HepG2 (cell line): ENCODE data around the gene RNASE12. TPM values are rescaled to one million over a fixed set of nuclear protein-coding genes. Genes with fewer than 3 reads are reported as not detected.

Experiments used
- ADNP ChIP-seq: sonication (generic); formaldehyde crosslinking; IDR thresholded peaks from 2 replicates; pipeline ENCODE4 v1.4.0; 2020; ENCODE audit warnings: missing genetic modification reagents
- ARNTL ChIP-seq: sonication (generic); formaldehyde crosslinking; IDR thresholded peaks from 2 replicates; pipeline ENCODE4 v1.4.0; 2020; ENCODE audit warnings: mild to moderate bottlenecking, missing genetic modification reagents
- CBX2 ChIP-seq, 2 experiments: fragments of 200-600 bp in 1 of 2; sonication (generic); formaldehyde crosslinking in 1 of 2; IDR thresholded peaks; 2 replicates each; pipeline versions ENCODE4 v1.7.0 to v1.8.1; 2018 to 2022; ENCODE audit warnings: low read depth in 2 of 2, low read length in 1 of 2, mild to moderate bottlenecking in 1 of 2, missing genetic modification reagents in 1 of 2
- EP300 ChIP-seq, 3 experiments: sonication (generic) in 1 of 3; formaldehyde crosslinking in 1 of 3; IDR thresholded peaks; 2 replicates each; pipeline versions ENCODE4 v1.5.1 to v1.6.1; 2011 to 2020; ENCODE audit warnings: low read depth in 2 of 3, low read length in 2 of 3, borderline replicate concordance in 1 of 3, improper control_type of control experiment in 1 of 3, mild to moderate bottlenecking in 1 of 3, missing genetic modification reagents in 1 of 3, moderate library complexity in 1 of 3
- GABPA ChIP-seq, 2 experiments: IDR thresholded peaks; 2 replicates each; pipeline ENCODE4 v1.6.1; 2011 to 2016; ENCODE audit warnings: low read depth in 2 of 2, low read length in 1 of 2, missing biosample characterization in 1 of 2, missing genetic modification characterization in 1 of 2
- GATAD1 ChIP-seq: IDR thresholded peaks from 2 replicates; pipeline ENCODE4 v1.6.1; 2016; ENCODE audit warnings: missing genetic modification reagents, missing compliant biosample characterization
- KLF12 ChIP-seq: sonication (generic); formaldehyde crosslinking; IDR thresholded peaks from 2 replicates; pipeline ENCODE4 v1.4.0; 2020; ENCODE audit warnings: missing genetic modification reagents, borderline replicate concordance
- MTA1 ChIP-seq: sonication (generic); formaldehyde crosslinking; IDR thresholded peaks from 2 replicates; pipeline ENCODE4 v1.4.0; 2020; ENCODE audit warnings: missing genetic modification reagents, mild to moderate bottlenecking, borderline replicate concordance
- RAD21 ChIP-seq: fragments of 450-650 bp; formaldehyde crosslinking; IDR thresholded peaks from 2 replicates; pipeline ENCODE4 v1.5.0; 2020; ENCODE audit warnings: mild to moderate bottlenecking
- REXO4 ChIP-seq: sonication (generic); formaldehyde crosslinking; IDR thresholded peaks from 2 replicates; pipeline ENCODE4 v1.8.0; 2022; ENCODE audit warnings: missing genetic modification reagents, mild to moderate bottlenecking, borderline replicate concordance
- SMYD3 ChIP-seq: sonication (generic); formaldehyde crosslinking; IDR thresholded peaks from 2 replicates; pipeline ENCODE4 v1.8.1; 2023; ENCODE audit warnings: mild to moderate bottlenecking, missing genetic modification reagents
- TEF ChIP-seq: sonication (generic); formaldehyde crosslinking; IDR thresholded peaks from 2 replicates; pipeline ENCODE4 v1.5.0; 2020; ENCODE audit warnings: missing genetic modification reagents
- ZBTB7B ChIP-seq: sonication (generic); formaldehyde crosslinking; IDR thresholded peaks from 2 replicates; pipeline ENCODE4 v1.4.0; 2020; ENCODE audit warnings: missing genetic modification reagents
- ZFX ChIP-seq: sonication (generic); formaldehyde crosslinking; IDR thresholded peaks from 2 replicates; pipeline ENCODE4 v1.4.0; 2020; ENCODE audit warnings: mild to moderate bottlenecking, low read depth, missing genetic modification reagents, moderate library complexity
- ZNF264 ChIP-seq: sonication (generic); formaldehyde crosslinking; IDR thresholded peaks from 2 replicates; pipeline ENCODE4 v1.4.0; 2020; ENCODE audit warnings: missing genetic modification reagents
- ZNF460 ChIP-seq: sonication (generic); formaldehyde crosslinking; IDR thresholded peaks from 2 replicates; pipeline ENCODE4 v1.5.1; 2020; ENCODE audit warnings: missing genetic modification reagents, mild to moderate bottlenecking, borderline replicate concordance
- ZNF660 ChIP-seq: sonication (generic); formaldehyde crosslinking; IDR thresholded peaks from 2 replicates; pipeline ENCODE4 v1.5.1; 2020; ENCODE audit warnings: mild to moderate bottlenecking, low read depth, missing genetic modification reagents, borderline replicate concordance
- ZNF792 ChIP-seq: IDR thresholded peaks from 2 replicates; pipeline ENCODE4 v1.6.1; 2016
- ZNF891 ChIP-seq: sonication (generic); formaldehyde crosslinking; IDR thresholded peaks from 2 replicates; pipeline ENCODE4 v1.5.0; 2020; ENCODE audit warnings: mild to moderate bottlenecking, missing genetic modification reagents
- polyA plus RNA-seq, 8 experiments: library from polyadenylated mRNA; depleted of rRNA in 3 of 8; stranded (reverse) in 7 of 8; unstranded in 1 of 8; fragments of >200 nt; fragmentation: Illumina TruSeq in 4 of 8; extraction: Trizol in 4 of 8; gene quantifications; 2 replicates each; pipeline versions ENCODE4 v1.2.1 to v1.2.3, GENCODE V29; 2011 to 2016; ENCODE audit warnings: low read depth in 4 of 8, missing spikeins in 1 of 8, mixed read lengths in 1 of 8; ENCODE audit not compliant: insufficient read depth in 1 of 8
- total RNA-seq, 5 experiments: library from RNA; depleted of rRNA; stranded (reverse); fragments of >200 nt; fragmentation: Illumina TruSeq; extraction: Trizol; gene quantifications; 2 replicates each; pipeline ENCODE4 v1.2.3, GENCODE V29; 2016; ENCODE audit warnings: low read depth in 1 of 5
- TF ChIP-seq, protein P1 (sequence below): IDR thresholded peaks from 2 replicates; pipeline ENCODE4 v1.6.1; 2018; ENCODE audit warnings: missing genetic modification reagents
- TF ChIP-seq, protein P2 (sequence below): conservative IDR thresholded peaks from 2 replicates; pipeline ENCODE4 v1.6.1; 2018; ENCODE audit warnings: missing genetic modification reagents
- TF ChIP-seq, protein P3 (sequence below): sonication (generic); formaldehyde crosslinking; conservative IDR thresholded peaks from 2 replicates; pipeline ENCODE4 v1.8.1; 2023; ENCODE audit warnings: missing genetic modification reagents
- TF ChIP-seq, protein P4 (sequence below): sonication (generic); formaldehyde crosslinking; IDR thresholded peaks from 2 replicates; pipeline ENCODE4 v1.4.0; 2020; ENCODE audit warnings: missing genetic modification reagents

The RNASE12 gene
- total and polyA plus RNA-seq, 2 of the 13 experiments (the other 11 are each of a cell fraction or from before 2014, with no cell fraction given): not detected

- TF ChIP-seq ZBTB7B (CRISPR knock-in tag) (peak; percentile 66; the same call in 1 of the 2 replicates), RAD21 (CRISPR knock-in tag) (no peak), ZNF660 (CRISPR knock-in tag) (no peak), SMYD3 (peak; percentile 68; the same call in 1 of the 2 replicates), GATAD1 (no peak; the same call in 1 of the 2 replicates), GABPA (IDR thresholded peaks at IDR 0.05; ENCODE audit: low read depth, low read length) (no peak), GABPA (CRISPR knock-in tag; IDR thresholded peaks at IDR 0.05; ENCODE audit: low read depth) (peak; percentile 36; the same call in 1 of the 2 replicates), KLF12 (CRISPR knock-in tag) (no peak), TEF (CRISPR knock-in tag) (no peak), ZNF460 (CRISPR knock-in tag) (no peak), CBX2 (IDR thresholded peaks at IDR 0.05; ENCODE audit: low read depth, low read length) (no peak), CBX2 (CRISPR knock-in tag; IDR thresholded peaks at IDR 0.05; ENCODE audit: low read depth) (no peak), ZFX (peak; percentile 39; the same call in 1 of the 2 replicates), REXO4 (CRISPR knock-in tag) (no peak), ZNF264 (CRISPR knock-in tag) (0 out of 2 replicates have a peak, but pooled peaks have one; percentile 51), ADNP (CRISPR knock-in tag) (peak; percentile 38; the same call in 1 of the 2 replicates), MTA1 (CRISPR knock-in tag) (peak; percentile 30; the same call in 1 of the 2 replicates), ZNF891 (CRISPR knock-in tag) (no peak), EP300 (IDR thresholded peaks at IDR 0.05; ENCODE audit: low read depth in 2 of 2, low read length in 2 of 2) (0 out of 4 replicates have a peak, but pooled peaks of 1 of the 2 experiments have one; percentile 9), EP300 (CRISPR knock-in tag; IDR thresholded peaks at IDR 0.05; ENCODE audit: borderline replicate concordance) (no peak), ARNTL (CRISPR knock-in tag) (no peak), ZNF792 (peak; percentile 67)
- TF ChIP-seq, protein P1, sequence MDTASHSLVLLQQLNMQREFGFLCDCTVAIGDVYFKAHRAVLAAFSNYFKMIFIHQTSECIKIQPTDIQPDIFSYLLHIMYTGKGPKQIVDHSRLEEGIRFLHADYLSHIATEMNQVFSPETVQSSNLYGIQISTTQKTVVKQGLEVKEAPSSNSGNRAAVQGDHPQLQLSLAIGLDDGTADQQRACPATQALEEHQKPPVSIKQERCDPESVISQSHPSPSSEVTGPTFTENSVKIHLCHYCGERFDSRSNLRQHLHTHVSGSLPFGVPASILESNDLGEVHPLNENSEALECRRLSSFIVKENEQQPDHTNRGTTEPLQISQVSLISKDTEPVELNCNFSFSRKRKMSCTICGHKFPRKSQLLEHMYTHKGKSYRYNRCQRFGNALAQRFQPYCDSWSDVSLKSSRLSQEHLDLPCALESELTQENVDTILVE (CRISPR knock-in tag): no peak
- TF ChIP-seq, protein P2, sequence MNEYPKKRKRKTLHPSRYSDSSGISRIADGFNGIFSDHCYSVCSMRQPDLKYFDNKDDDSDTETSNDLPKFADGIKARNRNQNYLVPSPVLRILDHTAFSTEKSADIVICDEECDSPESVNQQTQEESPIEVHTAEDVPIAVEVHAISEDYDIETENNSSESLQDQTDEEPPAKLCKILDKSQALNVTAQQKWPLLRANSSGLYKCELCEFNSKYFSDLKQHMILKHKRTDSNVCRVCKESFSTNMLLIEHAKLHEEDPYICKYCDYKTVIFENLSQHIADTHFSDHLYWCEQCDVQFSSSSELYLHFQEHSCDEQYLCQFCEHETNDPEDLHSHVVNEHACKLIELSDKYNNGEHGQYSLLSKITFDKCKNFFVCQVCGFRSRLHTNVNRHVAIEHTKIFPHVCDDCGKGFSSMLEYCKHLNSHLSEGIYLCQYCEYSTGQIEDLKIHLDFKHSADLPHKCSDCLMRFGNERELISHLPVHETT (CRISPR knock-in tag): no peak
- TF ChIP-seq, protein P3, sequence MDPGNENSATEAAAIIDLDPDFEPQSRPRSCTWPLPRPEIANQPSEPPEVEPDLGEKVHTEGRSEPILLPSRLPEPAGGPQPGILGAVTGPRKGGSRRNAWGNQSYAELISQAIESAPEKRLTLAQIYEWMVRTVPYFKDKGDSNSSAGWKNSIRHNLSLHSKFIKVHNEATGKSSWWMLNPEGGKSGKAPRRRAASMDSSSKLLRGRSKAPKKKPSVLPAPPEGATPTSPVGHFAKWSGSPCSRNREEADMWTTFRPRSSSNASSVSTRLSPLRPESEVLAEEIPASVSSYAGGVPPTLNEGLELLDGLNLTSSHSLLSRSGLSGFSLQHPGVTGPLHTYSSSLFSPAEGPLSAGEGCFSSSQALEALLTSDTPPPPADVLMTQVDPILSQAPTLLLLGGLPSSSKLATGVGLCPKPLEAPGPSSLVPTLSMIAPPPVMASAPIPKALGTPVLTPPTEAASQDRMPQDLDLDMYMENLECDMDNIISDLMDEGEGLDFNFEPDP (CRISPR knock-in tag): no peak
- TF ChIP-seq, protein P4, sequence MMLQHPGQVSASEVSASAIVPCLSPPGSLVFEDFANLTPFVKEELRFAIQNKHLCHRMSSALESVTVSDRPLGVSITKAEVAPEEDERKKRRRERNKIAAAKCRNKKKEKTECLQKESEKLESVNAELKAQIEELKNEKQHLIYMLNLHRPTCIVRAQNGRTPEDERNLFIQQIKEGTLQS (CRISPR knock-in tag): 0 out of 2 replicates have a peak, but pooled peaks have one; percentile 4
These were observed 41.9 kb upstream of the RNASE12 start (continued) for GRCh38 chr14:20632831-20633691.
